CD4-positive, alpha-beta T cell (primary cell): ENCODE measurements around the gene GRIN3B. TPM values are rescaled to one million over a fixed set of nuclear protein-coding genes. Genes with fewer than 3 reads are reported as not detected.

Source experiments
- ATAC-seq: fragments of 200-7000 bp; cut with Tn5 transposase; one replicate; pipeline ENCODE4 v1.10.0; 2022; ENCODE audit warnings: mild to moderate bottlenecking; ENCODE audit not compliant: poor library complexity
- CTCF ChIA-PET: fragments of 350-600 bp; sonication (Branson Sonifier 250); formaldehyde crosslinking; loops from one replicate; lab custom pipeline; 2021; ENCODE audit warnings: antibody characterized with exemption, inconsistent platforms; lab: Charles Lee
- POLR2A ChIA-PET: fragments of 350-600 bp; sonication (Branson Sonifier 250); formaldehyde crosslinking; loops from one replicate; lab custom pipeline; 2021; ENCODE audit warnings: antibody characterized with exemption, inconsistent platforms; lab: Charles Lee
- DNase-seq, 14 experiments: peaks; one replicate each; pipeline ENCODE4 v3.0.0-alpha.2; 2013 to 2020; ENCODE audit warnings: mixed read lengths in 2 of 14
- H3K27ac ChIP-seq, 2 donors: one replicate each; pipeline versions ENCODE4 v1.5.1 to v1.7.0; 2013; ENCODE audit warnings: low read length in 2 of 2, low read depth in 1 of 2, mild to moderate bottlenecking in 1 of 2
- H3K27me3 ChIP-seq, 2 experiments: 1 replicate in 1 of 2; 2 replicates in 1 of 2; pipeline versions ENCODE4 v1.6.1 to v1.7.0; 2013; ENCODE audit warnings: low read length in 2 of 2, control low read depth in 1 of 2, mild to moderate bottlenecking in 1 of 2, moderate library complexity in 1 of 2; ENCODE audit not compliant: insufficient read depth in 2 of 2, control insufficient read depth in 1 of 2
- H3K36me3 ChIP-seq: one replicate; pipeline ENCODE4 v1.6.1; 2013; ENCODE audit warnings: low read length, control low read depth; ENCODE audit not compliant: insufficient read depth
- H3K4me1 ChIP-seq: one replicate; pipeline ENCODE4 v1.6.1; 2013; ENCODE audit warnings: low read length, control low read depth; ENCODE audit not compliant: insufficient read depth
- H3K4me3 ChIP-seq: one replicate; pipeline ENCODE4 v1.5.1; 2013; ENCODE audit warnings: mild to moderate bottlenecking, low read length, moderate library complexity
- H3K9me3 ChIP-seq, 2 experiments: 1 replicate in 1 of 2; 2 replicates in 1 of 2; pipeline versions ENCODE4 v1.6.1 to v1.7.0; 2013; ENCODE audit warnings: low read length in 2 of 2, mild to moderate bottlenecking in 2 of 2, control low read depth in 1 of 2, moderate library complexity in 1 of 2; ENCODE audit not compliant: control insufficient read depth in 1 of 2, insufficient read depth in 1 of 2
- H3K27ac Mint-ChIP-seq: one replicate; pipeline ENCODE4 v1.8.0; 2020; ENCODE audit warnings: mixed read lengths
- H3K27me3 Mint-ChIP-seq: one replicate; pipeline ENCODE4 v1.8.0; 2021; ENCODE audit warnings: mixed read lengths
- H3K36me3 Mint-ChIP-seq: one replicate; pipeline ENCODE4 v1.8.0; 2021; ENCODE audit warnings: low read depth, mixed read lengths
- H3K4me1 Mint-ChIP-seq: one replicate; pipeline ENCODE4 v1.8.0; 2021; ENCODE audit warnings: low read depth, mixed read lengths
- H3K4me3 Mint-ChIP-seq: one replicate; pipeline ENCODE4 v1.8.0; 2020; ENCODE audit warnings: mild to moderate bottlenecking, mixed read lengths
- H3K9me3 Mint-ChIP-seq: one replicate; pipeline ENCODE4 v1.8.0; 2020; ENCODE audit warnings: mixed read lengths
- CTCF ChIP-seq: fragments of 200-600 bp; IDR thresholded peaks from one replicate; pipeline ENCODE4 v1.8.0; 2022; ENCODE audit warnings: antibody characterized with exemption, mild to moderate bottlenecking
- intact Hi-C, 2 experiments: fragments of 100-400 bp; cut with DNase I in 1 of 2; cut with micrococcal nuclease in 1 of 2; formaldehyde crosslinking; loops; one replicate each; pipeline versions ENCODE4 v1.15.1 to v1.9.0; 2023 to 2025; cut with DNase I, micrococcal nuclease
- total RNA-seq, 174 experiments: library from RNA in 2 of 174; stranded (reverse) in 2 of 174; gene quantifications; one replicate each; pipeline ENCODE4 v1.2.3 and lab custom pipeline; 2021 to 2026

The GRIN3B gene
- total RNA-seq, 2 experiments from 2014 or later = 0.17 to 0.22 TPM

GRCh38 chr19:964116-964520 lies 36.1 kb upstream of the GRIN3B start:
- Mint-ChIP-seq H3K4me1 (no peaks in the 10 kb centered on the region), H3K4me3 (no peak overlapping the region), H3K9me3 (no peaks in the 10 kb centered on the region), H3K36me3 (peaks cover 19% of the 10 kb centered on the region), H3K27me3 (no peaks in the 10 kb centered on the region), H3K27ac (no peak overlapping the region)
- DNase-seq (no peak), ATAC-seq (no peak)
- Histone ChIP-seq H3K27me3 (no peaks in the 10 kb centered on the region), H3K27ac (no peak overlapping the region), H3K9me3 (peaks cover 0 to 5% of the 10 kb centered on the region in 2 experiments), H3K4me1 (peaks cover 6% of the 10 kb centered on the region), H3K36me3 (peaks cover 11% of the 10 kb centered on the region), H3K4me3 (no peak overlapping the region)
- CTCF ChIA-PET = no interaction called here
- POLR2A ChIA-PET = no interaction called here
- TF ChIP-seq CTCF = no peak
- intact Hi-C loops = no loop called here

GRCh38 chr19:964761-965694 lies 35.2 kb upstream of the GRIN3B start:
- Histone ChIP-seq H3K27ac (no peak overlapping the region), H3K4me1 (peaks cover 6% of the 10 kb centered on the region), H3K36me3 (peaks cover 11% of the 10 kb centered on the region), H3K4me3 (no peak overlapping the region), H3K9me3 (peaks cover 0 to 6% of the 10 kb centered on the region in 2 experiments), H3K27me3 (no peaks in the 10 kb centered on the region)
- ChIA-PET POLR2A (no interaction called here), CTCF (no interaction called here)
- intact Hi-C loops = no loop called here
- Mint-ChIP-seq H3K4me1 (no peaks in the 10 kb centered on the region), H3K36me3 (peaks cover 21% of the 10 kb centered on the region), H3K4me3 (no peak overlapping the region), H3K9me3 (no peaks in the 10 kb centered on the region), H3K27ac (no peak overlapping the region), H3K27me3 (no peaks in the 10 kb centered on the region)
- TF ChIP-seq CTCF = no peak
- DNase-seq = no peak
- no peak for ATAC-seq

GRCh38 chr19:966485-967088 lies 33.6 kb upstream of the GRIN3B start:
- no peak for TF ChIP-seq CTCF
- DNase-seq = no peak
- Mint-ChIP-seq H3K9me3 (no peaks in the 10 kb centered on the region), H3K27me3 (no peaks in the 10 kb centered on the region), H3K27ac (no peak overlapping the region), H3K36me3 (peaks cover 30% of the 10 kb centered on the region), H3K4me3 (no peak overlapping the region), H3K4me1 (no peaks in the 10 kb centered on the region)
- H3K4me3 ChIP-seq = no peak overlapping the region
- ChIA-PET POLR2A (no interaction called here), CTCF (no interaction called here)
- H3K4me1 ChIP-seq = peaks cover 6% of the 10 kb centered on the region
- H3K36me3 ChIP-seq = peaks cover 21% of the 10 kb centered on the region
- no peak overlapping the region for H3K27ac ChIP-seq
- no peaks in the 10 kb centered on the region for H3K27me3 ChIP-seq
- peaks cover 8 to 22% of the 10 kb centered on the region in 2 experiments for H3K9me3 ChIP-seq
- intact Hi-C loops = no loop called here
- ATAC-seq = no peak
